Panc1 (cell line): Measurements from ENCODE around the gene ALKBH4.
"Not testable (repeated sequence)": the region's sequence is repeated elsewhere in the genome, so short reads cannot be mapped to it uniquely, and the experiment has no call there.

Experiments
- POLR2AphosphoS5 ChIP-seq: IDR thresholded peaks from 2 replicates; pipeline ENCODE4 v1.6.1; 2012; ENCODE audit warnings: mild to moderate bottlenecking, low read depth, low read length, moderate library complexity
- TF ChIP-seq, protein P1 (sequence below): fragments of 450-650 bp; IDR thresholded peaks from 2 replicates; pipeline ENCODE4 v1.5.1; 2017; ENCODE audit warnings: mild to moderate bottlenecking

DNA sequence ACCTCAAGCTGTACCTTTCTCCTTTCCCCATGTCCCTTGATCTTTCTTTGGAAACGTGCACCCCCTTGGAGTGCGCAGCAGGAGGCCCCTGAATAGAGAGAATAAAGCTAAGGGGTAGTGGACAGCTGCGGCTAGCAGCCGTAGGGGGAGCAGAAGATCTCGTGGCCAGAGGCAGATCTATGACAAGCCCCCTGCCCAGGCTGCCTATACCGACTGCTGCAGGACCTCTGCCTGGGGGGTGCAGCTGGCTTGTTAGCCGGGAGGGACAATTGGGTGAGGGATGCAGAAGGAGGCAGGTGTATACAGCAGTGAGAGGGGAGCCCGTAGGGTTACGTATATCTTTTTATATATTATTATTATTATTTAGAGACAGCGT, 14.5 kb upstream of the ALKBH4 start:
- TF ChIP-seq, protein P1, sequence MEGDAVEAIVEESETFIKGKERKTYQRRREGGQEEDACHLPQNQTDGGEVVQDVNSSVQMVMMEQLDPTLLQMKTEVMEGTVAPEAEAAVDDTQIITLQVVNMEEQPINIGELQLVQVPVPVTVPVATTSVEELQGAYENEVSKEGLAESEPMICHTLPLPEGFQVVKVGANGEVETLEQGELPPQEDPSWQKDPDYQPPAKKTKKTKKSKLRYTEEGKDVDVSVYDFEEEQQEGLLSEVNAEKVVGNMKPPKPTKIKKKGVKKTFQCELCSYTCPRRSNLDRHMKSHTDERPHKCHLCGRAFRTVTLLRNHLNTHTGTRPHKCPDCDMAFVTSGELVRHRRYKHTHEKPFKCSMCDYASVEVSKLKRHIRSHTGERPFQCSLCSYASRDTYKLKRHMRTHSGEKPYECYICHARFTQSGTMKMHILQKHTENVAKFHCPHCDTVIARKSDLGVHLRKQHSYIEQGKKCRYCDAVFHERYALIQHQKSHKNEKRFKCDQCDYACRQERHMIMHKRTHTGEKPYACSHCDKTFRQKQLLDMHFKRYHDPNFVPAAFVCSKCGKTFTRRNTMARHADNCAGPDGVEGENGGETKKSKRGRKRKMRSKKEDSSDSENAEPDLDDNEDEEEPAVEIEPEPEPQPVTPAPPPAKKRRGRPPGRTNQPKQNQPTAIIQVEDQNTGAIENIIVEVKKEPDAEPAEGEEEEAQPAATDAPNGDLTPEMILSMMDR, result not testable (repeated sequence)
- not testable (repeated sequence) for TF ChIP-seq POLR2AphosphoS5
